ENCODE data around the gene IRF1. TPM values are rescaled to one million over a fixed set of nuclear protein-coding genes. Genes with fewer than 3 reads are reported as not detected.

IRF1 gene, protein sequence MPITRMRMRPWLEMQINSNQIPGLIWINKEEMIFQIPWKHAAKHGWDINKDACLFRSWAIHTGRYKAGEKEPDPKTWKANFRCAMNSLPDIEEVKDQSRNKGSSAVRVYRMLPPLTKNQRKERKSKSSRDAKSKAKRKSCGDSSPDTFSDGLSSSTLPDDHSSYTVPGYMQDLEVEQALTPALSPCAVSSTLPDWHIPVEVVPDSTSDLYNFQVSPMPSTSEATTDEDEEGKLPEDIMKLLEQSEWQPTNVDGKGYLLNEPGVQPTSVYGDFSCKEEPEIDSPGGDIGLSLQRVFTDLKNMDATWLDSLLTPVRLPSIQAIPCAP
- total RNA-seq = 58.0 and 94.3 TPM in 2 replicates

DNA sequence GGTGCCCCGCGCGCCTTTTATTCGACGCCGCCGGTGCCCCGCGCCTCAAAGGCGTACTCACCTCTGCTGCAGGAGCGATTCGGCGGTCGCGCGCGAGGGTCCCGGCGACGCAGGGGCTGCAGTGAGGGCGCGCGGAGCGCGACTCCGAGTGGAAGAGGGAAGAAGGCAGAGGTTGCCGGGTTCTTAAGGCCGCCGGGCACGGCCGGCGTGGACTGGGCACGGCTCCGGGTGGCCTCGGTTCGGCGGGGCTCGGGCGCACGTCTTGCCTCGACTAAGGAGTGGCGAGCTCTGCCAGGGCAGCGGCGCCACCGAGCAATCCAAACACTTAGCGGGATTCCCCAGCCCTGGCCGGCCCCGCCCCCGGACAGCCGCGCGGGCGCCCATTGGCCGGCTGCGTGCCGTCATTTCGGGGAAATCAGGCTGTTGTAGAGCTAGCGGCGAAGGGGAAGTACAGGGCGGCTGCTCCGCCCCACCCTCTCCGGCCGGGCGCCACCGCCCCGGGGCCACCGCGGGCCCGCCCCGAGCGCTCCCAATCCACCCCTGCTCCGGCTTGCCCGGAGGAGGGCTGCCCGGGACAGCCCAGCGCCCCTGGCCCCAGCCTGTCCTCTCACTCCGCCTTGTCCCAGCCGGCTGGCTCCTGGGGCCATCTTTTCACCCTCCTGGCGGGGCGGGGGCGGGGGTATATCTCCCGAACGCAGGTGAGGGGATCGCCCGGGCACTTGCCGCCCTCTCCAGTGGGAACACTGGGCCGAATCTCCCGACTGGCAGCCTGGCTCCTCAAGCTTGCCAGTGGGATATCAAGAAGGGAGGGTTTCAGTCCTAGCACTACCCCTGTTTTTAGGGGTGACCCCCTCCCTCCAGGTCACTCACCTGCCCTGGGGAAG is at the start of gene IRF1:
Gene IRF1, minus strand, starts transcription at position 290 of the 884 bp plus-strand sequence. CDS start 1,295 bp downstream, outside the sequence.

Small RNAs within 50 kb of the gene (small RNA-seq; reads per million reads assigned to genes)
- not detected for gene RF00019 (ENCODE audit: low replicate concordance)

Other genes starting within 250 kb of the IRF1 start
- 26.9 and 91.1 TPM in 2 replicates for gene PDLIM4, start 233.1 kb downstream of the IRF1 start, total RNA-seq
- gene SLC22A4, start 196.4 kb downstream of the IRF1 start, total RNA-seq = 12.5 and 34.1 TPM in 2 replicates
- gene SLC22A5, start 121.1 kb downstream of the IRF1 start, total RNA-seq = 5.7 and 9.2 TPM in 2 replicates
- not detected in 2 replicates for gene IL5, start 52.7 kb upstream of the IRF1 start, total RNA-seq
- gene RAD50, start 66.2 kb upstream of the IRF1 start, total RNA-seq = 33.8 and 48.4 TPM in 2 replicates
- not detected in 2 replicates for gene IL13, start 167.4 kb upstream of the IRF1 start, total RNA-seq
- not detected in 2 replicates for gene IL4, start 183.2 kb upstream of the IRF1 start, total RNA-seq
- gene KIF3A, start 246.8 kb upstream of the IRF1 start, total RNA-seq = 9.4 and 10.1 TPM in 2 replicates